Ectodermal cell (in vitro differentiated cells): ENCODE results near the gene GPR31.
"Not testable (repeated sequence)": the region's sequence is repeated elsewhere in the genome, so short reads cannot be mapped to it uniquely, and the experiment has no call there.

ENCODE experiments used
- H3K27ac ChIP-seq: 2 replicates; pipeline ENCODE4 v1.7.0; 2013; ENCODE audit warnings: mild to moderate bottlenecking, low read depth, low read length; ENCODE audit not compliant: insufficient read depth, poor library complexity, severe bottlenecking
- H3K27me3 ChIP-seq: 2 replicates; pipeline ENCODE4 v1.7.0; 2013; ENCODE audit warnings: mild to moderate bottlenecking, low read length; ENCODE audit not compliant: insufficient read depth, control insufficient read depth, poor library complexity, severe bottlenecking
- H3K36me3 ChIP-seq: one replicate; pipeline ENCODE4 v1.7.0; 2013; ENCODE audit warnings: low read length; ENCODE audit not compliant: control insufficient read depth, insufficient read depth
- H3K4me1 ChIP-seq: one replicate; pipeline ENCODE4 v1.7.0; 2013; ENCODE audit warnings: low read length; ENCODE audit not compliant: control insufficient read depth, insufficient read depth
- H3K4me3 ChIP-seq: 2 replicates; pipeline ENCODE4 v1.7.0; 2013; ENCODE audit warnings: low read depth, low read length, control low read depth; ENCODE audit not compliant: insufficient read depth
- H3K9me3 ChIP-seq: 2 replicates; pipeline ENCODE4 v1.7.0; 2013; ENCODE audit warnings: mild to moderate bottlenecking, low read length, moderate library complexity; ENCODE audit not compliant: control insufficient read depth
- WGBS, 2 experiments: methylation state at CpG; one replicate each; pipeline ENCODE4 v1.1.7; 2013; ENCODE audit warnings: missing lambda C conversion rate in 2 of 2; 5-methylcytosine and 5-hydroxymethylcytosine counted together

Gene GPR31

GRCh38 chr6:167167699-167168098 lies 9.9 kb upstream of the GPR31 start:
- H3K27ac ChIP-seq, H3K4me1 ChIP-seq, H3K27me3 ChIP-seq, H3K9me3 ChIP-seq, H3K4me3 ChIP-seq, H3K36me3 ChIP-seq: not testable (repeated sequence)
- WGBS, 2 experiments = 40% methylated on average over 1 of the region's 10 CpGs; no CpG with 5 or more reads in 1 of the 2 experiments

GRCh38 chr6:167165858-167166471 lies 8.2 kb upstream of the GPR31 start:
- 100% methylated on average over 2 of the region's 2 CpGs; no CpG with 5 or more reads in 1 of the 2 experiments for WGBS, 2 experiments
- Histone ChIP-seq H3K9me3 (no peaks in the 10 kb centered on the region), H3K36me3 (no peaks in the 10 kb centered on the region), H3K4me3 (no peak overlapping the region), H3K27me3 (no peaks in the 10 kb centered on the region), H3K27ac (no peak overlapping the region), H3K4me1 (peaks cover 8% of the 10 kb centered on the region)

- WGBS, 2 experiments = 78 to 90% methylated on average over 2 to 3 of the region's 3 CpGs
- Histone ChIP-seq H3K4me1 (peaks cover 8% of the 10 kb centered on the region), H3K27ac (no peak overlapping the region)
Measured at GRCh38 chr6:167164261-167164660, 6.5 kb upstream of the GPR31 start.

DNA sequence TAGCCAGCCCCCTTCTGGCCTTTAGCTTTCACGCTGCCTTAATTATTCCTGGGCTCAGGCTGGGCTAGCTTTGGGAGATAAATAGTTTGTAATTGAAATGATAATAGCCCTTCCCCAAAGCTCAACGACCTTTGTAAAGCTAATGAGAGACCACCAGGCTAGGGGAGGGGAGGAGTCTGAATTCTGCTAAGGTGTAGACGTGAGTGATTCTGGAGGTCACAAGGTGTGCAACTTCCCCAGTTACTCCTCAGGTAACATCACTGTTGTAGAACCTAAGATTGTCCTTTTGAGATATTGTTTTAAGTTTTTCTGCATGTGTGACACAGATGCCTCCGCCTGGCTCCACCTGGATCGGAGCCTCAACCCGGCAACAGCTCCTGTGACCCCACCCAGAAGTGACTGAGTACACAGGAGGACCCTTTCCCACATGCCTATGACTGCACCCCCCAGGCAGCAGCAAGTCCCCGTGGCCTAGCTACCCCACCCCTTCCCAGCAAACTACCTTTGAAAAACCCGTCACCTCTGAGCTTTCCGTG lies 5.8 kb upstream of the GPR31 start:
- Histone ChIP-seq H3K27me3 (no peaks in the 10 kb centered on the region), H3K4me3 (no peak overlapping the region), H3K27ac (no peak overlapping the region), H3K9me3 (no peaks in the 10 kb centered on the region), H3K4me1 (peaks cover 8% of the 10 kb centered on the region), H3K36me3 (no peaks in the 10 kb centered on the region)
- WGBS, 2 experiments = 16 to 23% methylated on average over 9 of the region's 9 CpGs

More at GRCh38 chr6:167164261-167164660, 6.5 kb upstream of the GPR31 start:
- no peaks in the 10 kb centered on the region for H3K36me3 ChIP-seq
- H3K4me3 ChIP-seq = no peak overlapping the region
- H3K9me3 ChIP-seq = no peaks in the 10 kb centered on the region
- H3K27me3 ChIP-seq = no peaks in the 10 kb centered on the region

DNA sequence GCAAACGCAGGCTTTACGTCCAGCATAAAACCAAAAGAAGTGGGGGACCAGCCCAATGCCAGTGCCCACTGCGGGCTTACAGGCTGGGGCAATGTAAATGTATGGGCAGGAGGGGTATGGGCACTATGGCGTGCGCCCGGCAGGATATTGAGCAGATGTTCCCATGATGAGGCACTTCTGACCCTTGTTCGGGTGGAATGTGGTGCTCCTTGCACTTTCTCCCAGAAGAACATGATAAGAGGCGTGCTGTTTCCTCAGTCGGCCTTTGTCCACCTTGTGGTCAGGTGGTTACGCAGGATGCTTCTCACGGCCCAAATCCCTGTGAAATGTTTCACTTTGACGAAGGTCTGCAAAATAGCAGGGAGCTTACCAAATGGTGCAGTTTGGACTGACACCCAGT lies 4.8 kb upstream of the GPR31 start:
- Histone ChIP-seq H3K4me3 (no peak overlapping the region), H3K36me3 (no peaks in the 10 kb centered on the region), H3K27me3 (no peaks in the 10 kb centered on the region), H3K27ac (no peak overlapping the region), H3K4me1 (peaks cover 8% of the 10 kb centered on the region), H3K9me3 (no peaks in the 10 kb centered on the region)
- 93% methylated on average over 12 of the region's 12 CpGs for WGBS, 2 experiments

DNA sequence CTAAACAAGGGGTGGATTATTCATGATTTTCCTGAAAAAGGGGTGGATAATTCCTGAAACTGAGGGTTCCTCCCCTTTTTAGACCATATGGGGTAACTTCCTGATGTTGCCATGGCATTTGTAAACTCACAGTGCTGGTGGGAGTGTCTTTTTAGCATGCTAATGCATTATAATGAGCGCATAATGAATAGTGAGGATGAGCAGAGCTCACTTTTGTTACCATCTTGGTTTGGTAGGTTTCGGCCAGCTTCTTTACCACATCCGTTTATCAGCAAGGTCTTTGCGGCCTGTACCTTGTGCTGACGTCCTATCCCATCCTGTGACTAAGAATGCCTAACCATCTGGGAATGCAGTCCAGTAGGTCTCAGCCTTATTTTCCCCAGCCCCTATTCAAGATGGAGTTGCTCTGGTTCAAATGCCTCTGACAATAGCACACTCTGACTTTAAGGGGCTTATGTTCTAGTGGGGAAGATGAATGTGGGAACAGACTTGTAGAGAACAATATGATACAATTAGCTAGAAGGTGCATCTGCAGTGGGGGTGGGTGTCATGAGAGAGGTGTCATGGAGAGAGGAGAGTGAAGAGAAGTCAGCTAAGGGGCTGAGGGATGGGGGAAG lies 4.2 kb upstream of the GPR31 start:
- WGBS, 2 experiments = 95 to 96% methylated on average over 5 of the region's 5 CpGs

DNA sequence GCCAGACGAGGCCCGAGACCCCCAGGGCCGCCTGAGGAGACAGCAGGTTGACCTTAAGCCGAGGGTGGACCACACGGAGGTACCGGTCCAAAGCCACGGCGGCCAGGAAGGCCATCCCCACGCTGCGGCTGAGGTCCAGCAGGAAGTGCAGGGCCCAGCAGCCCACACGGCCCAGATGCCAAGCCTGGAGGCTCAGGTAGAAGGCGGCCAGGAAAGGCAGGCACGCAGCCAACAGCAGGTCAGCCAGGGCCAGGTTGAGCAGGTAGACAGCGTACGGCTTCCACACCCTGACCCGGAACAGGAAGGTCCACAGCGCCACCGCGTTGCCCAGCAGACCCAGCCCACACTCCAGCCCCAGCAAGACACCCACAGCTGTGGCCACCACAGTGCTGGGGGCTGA lies 366 bp downstream of the GPR31 start:
- H3K27ac ChIP-seq = no peak overlapping the region
- no peaks in the 10 kb centered on the region for H3K36me3 ChIP-seq
- H3K4me1 ChIP-seq = peaks cover 3% of the 10 kb centered on the region
- no peaks in the 10 kb centered on the region for H3K27me3 ChIP-seq
- no peaks in the 10 kb centered on the region for H3K9me3 ChIP-seq
- 95% methylated on average over 19 of the region's 19 CpGs for WGBS, 2 experiments
- no peak overlapping the region for H3K4me3 ChIP-seq

More for the DNA sequence above, 4.2 kb upstream of the GPR31 start:
- H3K4me1 ChIP-seq = peaks cover 8% of the 10 kb centered on the region
- no peak overlapping the region for H3K4me3 ChIP-seq
- H3K36me3 ChIP-seq = no peaks in the 10 kb centered on the region
- H3K9me3 ChIP-seq = no peaks in the 10 kb centered on the region
- no peaks in the 10 kb centered on the region for H3K27me3 ChIP-seq
- no peak overlapping the region for H3K27ac ChIP-seq

- Histone ChIP-seq H3K27ac (no peak overlapping the region), H3K36me3 (no peaks in the 10 kb centered on the region), H3K4me1 (no peaks in the 10 kb centered on the region), H3K27me3 (no peaks in the 10 kb centered on the region), H3K9me3 (no peaks in the 10 kb centered on the region), H3K4me3 (no peak overlapping the region)
- WGBS, 2 experiments = 82 to 91% methylated on average over 1 to 2 of the region's 2 CpGs
Measured at GRCh38 chr6:167154895-167155294, 2.9 kb downstream of the GPR31 start.

DNA sequence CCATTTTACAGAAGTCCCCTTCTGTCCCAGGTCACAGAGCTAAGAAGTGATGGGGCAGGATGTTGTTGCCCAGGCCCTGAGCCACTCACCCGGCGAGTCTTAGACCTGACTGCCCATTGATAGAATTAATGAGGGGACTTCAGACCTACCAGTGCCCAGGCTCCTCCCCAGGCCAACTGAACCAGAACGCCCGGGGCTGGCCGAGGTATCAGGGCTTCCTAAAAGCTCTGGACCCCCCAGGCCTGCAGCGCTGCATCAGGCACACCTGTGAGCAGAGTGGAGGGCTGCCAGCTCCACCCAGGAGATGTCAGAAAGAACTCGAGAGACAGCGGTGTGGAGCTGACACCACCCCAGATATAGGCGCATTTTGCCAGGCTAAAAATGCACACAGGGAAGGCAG lies 3.5 kb downstream of the GPR31 start:
- Histone ChIP-seq H3K27ac (no peak overlapping the region), H3K9me3 (no peaks in the 10 kb centered on the region), H3K4me1 (no peaks in the 10 kb centered on the region), H3K27me3 (no peaks in the 10 kb centered on the region), H3K4me3 (no peak overlapping the region), H3K36me3 (no peaks in the 10 kb centered on the region)
- 91 to 94% methylated on average over 9 of the region's 9 CpGs for WGBS, 2 experiments

DNA sequence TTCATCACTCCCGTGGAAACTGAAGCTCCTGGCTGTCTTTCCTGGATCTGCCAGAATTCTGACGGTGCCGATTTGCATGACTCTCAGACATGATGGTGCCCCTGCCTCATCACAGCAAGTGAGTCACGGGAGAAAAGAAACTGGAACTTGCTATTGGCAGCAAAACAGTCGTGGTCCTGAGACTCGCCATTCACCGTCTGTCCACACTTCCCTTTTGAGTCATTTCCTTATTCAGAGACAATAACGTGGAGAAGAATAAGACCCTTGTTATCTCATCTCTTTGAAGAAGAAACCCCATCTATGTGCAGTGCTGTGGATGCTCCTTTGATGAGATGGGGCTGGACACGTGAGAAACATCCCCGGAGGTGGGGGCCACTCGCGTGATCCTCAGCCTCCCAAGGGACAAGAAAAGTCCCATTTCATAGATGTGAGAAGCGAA lies 4.2 kb downstream of the GPR31 start:
- no peaks in the 10 kb centered on the region for H3K4me1 ChIP-seq
- H3K27ac ChIP-seq = no peak overlapping the region
- WGBS, 2 experiments = 89 to 91% methylated on average over 13 of the region's 13 CpGs
- no peaks in the 10 kb centered on the region for H3K9me3 ChIP-seq
- no peaks in the 10 kb centered on the region for H3K36me3 ChIP-seq
- H3K27me3 ChIP-seq = no peaks in the 10 kb centered on the region
- no peak overlapping the region for H3K4me3 ChIP-seq
